ENCODE measurements around the gene RUNX2.

- TF ChIP-seq POLR2A (IDR thresholded peaks at IDR 0.05; ENCODE audit: low read length) (no peak), GATA1 (IDR thresholded peaks at IDR 0.05; ENCODE audit: low read depth, low read length) (no peak)
These were observed 155.4 kb downstream of the RUNX2 start for GRCh38 chr6:45483501-45483900.

Data from erythroblast (primary cell).